Colonic mucosa (tissue), 4 donors: ENCODE data around the gene BRF1. TPM values are rescaled to one million over a fixed set of nuclear protein-coding genes. Genes with fewer than 3 reads are reported as not detected.

Source experiments
- DNase-seq: peaks from one replicate; pipeline ENCODE4 v3.0.0-alpha.2; 2020
- H3K27ac ChIP-seq: fragments of 200-600 bp; one replicate; pipeline ENCODE4 v1.8.0; 2021
- H3K27me3 ChIP-seq: fragments of 200-600 bp; one replicate; pipeline ENCODE4 v1.8.0; 2021
- H3K36me3 ChIP-seq: fragments of 200-600 bp; one replicate; pipeline ENCODE4 v1.8.0; 2021
- H3K4me1 ChIP-seq: fragments of 200-600 bp; one replicate; pipeline ENCODE4 v1.8.0; 2021; ENCODE audit warnings: mild to moderate bottlenecking
- H3K4me3 ChIP-seq: fragments of 200-600 bp; one replicate; pipeline ENCODE4 v1.8.0; 2021
- H3K9ac ChIP-seq, 2 donors: one replicate each; pipeline ENCODE4 v1.7.0; 2013; ENCODE audit warnings: control low read depth in 2 of 2, low read depth in 2 of 2, low read length in 2 of 2
- H3K9me3 ChIP-seq: fragments of 200-600 bp; one replicate; pipeline ENCODE4 v1.8.0; 2021
- intact Hi-C: fragments of 100-400 bp; cut with DNase I; formaldehyde crosslinking; loops from one replicate; pipeline ENCODE4 v1.14.1; 2022
- total RNA-seq, 2 donors: library from RNA; stranded (reverse); fragmentation: NEBNext Ultra II Directional in 1 of 2; extraction: Animal tissue kit (Norgen Biotek cat#: 25700) in 1 of 2; gene quantifications; one replicate each; pipeline ENCODE4 v1.2.1, GENCODE V29; 2021
- TF ChIP-seq, protein P1 (sequence below): fragments of 200-600 bp; IDR thresholded peaks from one replicate; pipeline ENCODE4 v1.8.0; 2022; ENCODE audit warnings: antibody characterized with exemption, mild to moderate bottlenecking
- donor health status: healthy.
- donor health status: DM: no; HTN: no; CAD: no.
- donor health status: DM: no; HTN: no; CAD: no.

The BRF1 gene
- total RNA-seq, 2 donors from 2014 or later: 27.2 to 40.6 TPM

DNA sequence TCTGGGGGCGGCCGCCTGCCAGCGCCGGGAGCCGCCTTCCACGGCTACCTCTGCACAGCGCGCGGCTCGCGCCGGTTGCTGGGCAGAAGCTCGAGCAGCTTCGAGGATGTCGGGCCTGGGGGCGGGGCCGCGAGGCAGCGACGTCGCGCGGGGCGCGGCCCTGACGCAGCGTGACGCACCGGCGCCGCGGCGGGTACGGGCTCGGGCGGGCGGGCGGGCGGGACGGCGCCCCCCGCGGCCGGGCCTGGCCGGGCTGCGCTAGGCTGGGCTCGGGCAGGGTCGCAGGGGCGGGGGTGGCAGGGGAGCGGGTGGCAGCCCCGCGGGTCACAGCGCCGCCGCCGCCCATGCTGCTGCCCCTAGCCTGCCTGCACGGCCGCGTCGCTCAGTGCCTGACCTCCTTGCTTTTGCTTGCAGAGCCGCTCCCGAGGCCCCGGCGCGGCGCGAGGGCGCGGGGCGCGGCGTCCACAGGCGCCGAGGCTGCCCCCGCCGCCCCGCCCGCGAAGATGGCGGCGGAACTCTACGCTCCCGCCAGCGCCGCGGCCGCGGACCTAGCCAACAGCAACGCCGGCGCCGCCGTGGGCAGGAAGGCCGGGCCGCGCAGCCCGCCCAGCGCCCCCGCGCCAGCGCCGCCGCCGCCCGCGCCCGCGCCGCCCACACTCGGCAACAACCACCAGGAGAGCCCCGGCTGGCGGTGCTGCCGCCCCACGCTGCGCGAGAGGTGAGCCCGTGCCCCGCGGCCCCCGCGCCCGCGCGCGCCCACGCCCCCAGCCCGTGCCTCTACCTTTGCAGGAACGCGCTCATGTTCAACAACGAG is 52.2 kb downstream of the BRF1 start, which contains the start of gene BTBD6:
Gene BTBD6 (plus strand): TSS at position 166 of the 814 bp plus-strand sequence. CDS start 179 bp downstream, at position 345.
- Histone ChIP-seq H3K9ac (peak within 1 kb of the TSS; percentile 84 to 91), H3K4me1 (peaks cover 11% of the 10 kb centered on the region), H3K36me3 (peaks cover 7% of the 10 kb centered on the region), H3K27me3 (no peaks in the 10 kb centered on the region), H3K4me3 (peak within 1 kb of the TSS; percentile 54), H3K27ac (peak within 1 kb of the TSS; percentile 63), H3K9me3 (no peaks in the 10 kb centered on the region)
- DNase-seq: peak; percentile 87
- TF ChIP-seq, protein P1, sequence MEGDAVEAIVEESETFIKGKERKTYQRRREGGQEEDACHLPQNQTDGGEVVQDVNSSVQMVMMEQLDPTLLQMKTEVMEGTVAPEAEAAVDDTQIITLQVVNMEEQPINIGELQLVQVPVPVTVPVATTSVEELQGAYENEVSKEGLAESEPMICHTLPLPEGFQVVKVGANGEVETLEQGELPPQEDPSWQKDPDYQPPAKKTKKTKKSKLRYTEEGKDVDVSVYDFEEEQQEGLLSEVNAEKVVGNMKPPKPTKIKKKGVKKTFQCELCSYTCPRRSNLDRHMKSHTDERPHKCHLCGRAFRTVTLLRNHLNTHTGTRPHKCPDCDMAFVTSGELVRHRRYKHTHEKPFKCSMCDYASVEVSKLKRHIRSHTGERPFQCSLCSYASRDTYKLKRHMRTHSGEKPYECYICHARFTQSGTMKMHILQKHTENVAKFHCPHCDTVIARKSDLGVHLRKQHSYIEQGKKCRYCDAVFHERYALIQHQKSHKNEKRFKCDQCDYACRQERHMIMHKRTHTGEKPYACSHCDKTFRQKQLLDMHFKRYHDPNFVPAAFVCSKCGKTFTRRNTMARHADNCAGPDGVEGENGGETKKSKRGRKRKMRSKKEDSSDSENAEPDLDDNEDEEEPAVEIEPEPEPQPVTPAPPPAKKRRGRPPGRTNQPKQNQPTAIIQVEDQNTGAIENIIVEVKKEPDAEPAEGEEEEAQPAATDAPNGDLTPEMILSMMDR: no peak
- intact Hi-C loops: loop anchor here (5.0 kb wide), 1 partner anchor 69 kb away; no protein-coding TSS in a partner anchor

DNA sequence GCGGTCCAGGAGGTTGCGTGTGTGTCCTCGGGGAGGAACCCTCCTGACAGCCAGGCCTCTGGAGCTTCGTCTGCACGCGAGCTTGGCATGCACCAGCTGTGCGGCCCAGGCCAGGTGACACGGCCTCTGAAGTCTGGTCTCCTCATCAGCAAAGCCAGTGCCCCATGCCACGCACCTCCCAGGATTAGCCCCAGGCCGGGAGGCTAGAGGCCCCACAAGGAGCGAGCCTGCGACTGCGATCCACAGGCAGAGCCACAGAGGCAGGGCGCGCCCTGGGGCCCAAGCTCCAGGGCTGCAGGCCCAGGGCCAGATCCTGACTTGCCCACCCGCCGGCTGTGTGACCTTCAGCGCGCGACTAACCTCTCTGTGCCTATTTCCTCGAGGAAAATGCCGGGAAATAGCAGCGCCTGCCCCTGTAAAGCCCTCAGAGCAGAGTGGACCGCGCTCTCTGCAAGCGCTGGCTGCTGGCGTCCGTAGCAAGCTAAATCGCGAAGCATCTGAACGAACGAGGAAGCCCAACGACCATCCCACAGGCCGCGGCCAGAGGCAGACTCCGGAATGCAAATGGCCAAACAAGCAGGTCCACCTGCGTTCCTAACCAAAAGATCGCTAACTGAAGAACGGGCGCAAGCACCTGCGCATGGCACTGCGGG is 53.0 kb downstream of the BRF1 start:
- TF ChIP-seq, protein P1: no peak
- Histone ChIP-seq H3K27ac (peak overlapping the region; percentile 45), H3K9ac (peak overlapping the region; percentile 78 to 84), H3K9me3 (no peaks in the 10 kb centered on the region), H3K4me1 (peaks cover 11% of the 10 kb centered on the region), H3K4me3 (peak overlapping the region; percentile 53), H3K27me3 (no peaks in the 10 kb centered on the region), H3K36me3 (peaks cover 7% of the 10 kb centered on the region)
- intact Hi-C loops: loop anchor here (5.0 kb wide), 1 partner anchor 69 kb away; no protein-coding TSS in a partner anchor
- peak; percentile 24 for DNase-seq

DNA sequence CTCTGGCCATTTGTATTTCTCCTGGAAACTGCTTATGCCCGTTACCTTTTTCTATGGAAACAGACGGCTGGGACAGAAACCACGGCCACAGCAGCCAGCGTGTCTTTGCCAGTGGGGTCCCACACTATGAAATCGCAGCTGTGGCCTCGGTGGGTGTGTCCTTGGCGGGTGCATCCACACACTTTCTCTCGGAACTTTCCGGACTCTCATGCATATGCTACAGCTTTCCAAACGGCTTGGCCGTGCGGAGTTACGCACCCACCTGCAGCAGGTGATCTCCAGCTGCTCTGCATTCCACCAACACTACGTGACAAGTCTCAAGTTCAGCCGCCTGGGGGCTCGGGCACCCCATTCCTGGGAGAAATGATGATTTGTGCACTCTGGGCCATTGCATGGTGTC is 53.8 kb downstream of the BRF1 start:
- H3K27me3 ChIP-seq: no peaks in the 10 kb centered on the region
- TF ChIP-seq, protein P1: no peak
- no peaks in the 10 kb centered on the region for H3K9me3 ChIP-seq
- no peak overlapping the region for H3K4me3 ChIP-seq
- peaks cover 11% of the 10 kb centered on the region for H3K4me1 ChIP-seq
- peaks cover 7% of the 10 kb centered on the region for H3K36me3 ChIP-seq
- intact Hi-C loops: loop anchor here (5.0 kb wide), 1 partner anchor 70 kb away; no protein-coding TSS in a partner anchor
- no peak overlapping the region for H3K27ac ChIP-seq
- no peak overlapping the region for H3K9ac ChIP-seq
- no peak for DNase-seq

DNA sequence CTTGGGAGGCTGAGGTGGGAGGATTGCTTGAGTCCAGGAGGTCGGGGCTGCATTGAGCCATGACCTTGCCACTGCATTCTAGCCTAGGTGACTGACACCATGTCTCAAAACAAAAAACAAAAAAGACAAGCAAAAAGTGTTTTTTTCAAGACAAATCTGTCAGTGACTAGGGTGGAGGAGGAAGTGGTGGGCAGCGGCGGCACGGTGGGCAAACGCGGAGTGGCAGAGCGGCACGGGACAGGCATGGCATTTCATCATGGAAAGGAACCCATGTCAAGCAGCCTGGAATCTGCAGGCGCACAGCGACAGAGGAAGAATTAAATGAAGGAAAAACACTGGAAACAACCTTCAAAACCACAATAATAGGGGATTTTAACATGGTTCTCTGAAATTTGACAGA is 56.5 kb downstream of the BRF1 start:
- DNase-seq: no peak

DNA sequence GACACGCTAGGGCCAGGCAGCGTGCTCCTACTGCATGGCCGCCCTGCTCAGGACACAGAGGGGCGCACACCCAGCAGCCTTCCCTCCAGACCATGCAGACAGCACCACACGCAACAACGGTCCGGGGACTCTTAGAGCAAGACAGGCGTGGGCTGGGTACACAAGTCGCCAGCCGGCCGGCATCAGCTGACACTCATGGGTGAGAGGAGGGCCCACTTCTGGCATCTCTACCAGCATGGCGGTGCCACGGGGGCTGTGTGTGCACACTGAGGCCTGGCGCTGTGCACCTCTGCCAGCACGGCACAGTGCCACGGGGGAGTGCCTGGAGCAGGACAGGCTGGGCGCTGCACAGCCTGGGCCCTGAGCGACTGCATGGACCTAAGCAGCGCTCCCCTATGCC is 59.2 kb downstream of the BRF1 start:
- no peak overlapping the region for H3K4me3 ChIP-seq
- no peak overlapping the region for H3K9ac ChIP-seq
- TF ChIP-seq, protein P1: no peak
- no peak overlapping the region for H3K27ac ChIP-seq
- no peaks in the 10 kb centered on the region for H3K27me3 ChIP-seq
- intact Hi-C loops: no loop called here
- no peaks in the 10 kb centered on the region for H3K4me1 ChIP-seq
- no peaks in the 10 kb centered on the region for H3K9me3 ChIP-seq
- DNase-seq: no peak
- H3K36me3 ChIP-seq: no peaks in the 10 kb centered on the region

More for the DNA sequence above, 56.5 kb downstream of the BRF1 start:
- no peak overlapping the region for H3K9ac ChIP-seq
- H3K4me3 ChIP-seq: no peak overlapping the region
- TF ChIP-seq, protein P1: no peak
- no peak overlapping the region for H3K27ac ChIP-seq
- H3K27me3 ChIP-seq: no peaks in the 10 kb centered on the region
- intact Hi-C loops: no loop called here
- H3K36me3 ChIP-seq: no peaks in the 10 kb centered on the region
- peaks cover 11% of the 10 kb centered on the region for H3K4me1 ChIP-seq
- H3K9me3 ChIP-seq: no peaks in the 10 kb centered on the region
